NCI-H1694 (cell line): ENCODE data around the gene DISP3.

Experiments
- DNase-seq: peaks from one replicate; lab custom pipeline; 2025; lab: John Stamatoyannopoulos, UW

DISP3 gene

GRCh38 chr1:11461531-11462137 is 17.3 kb upstream of the DISP3 start:
- DNase-seq: peak; percentile 66

- DNase-seq: peak; percentile 44
Observed at GRCh38 chr1:11462224-11462923, 16.6 kb upstream of the DISP3 start.

GRCh38 chr1:11463177-11463576 is 15.8 kb upstream of the DISP3 start:
- no peak for DNase-seq

- DNase-seq: no peak
Observed at GRCh38 chr1:11465307-11465706, 13.6 kb upstream of the DISP3 start.

- no peak for DNase-seq
Observed at GRCh38 chr1:11466416-11466815, 12.5 kb upstream of the DISP3 start.

GRCh38 chr1:11468878-11469277 is 10.1 kb upstream of the DISP3 start:
- no peak for DNase-seq

- DNase-seq: no peak
Observed at GRCh38 chr1:11470912-11471311, 8.0 kb upstream of the DISP3 start.

- DNase-seq: no peak
Observed at GRCh38 chr1:11471473-11471872, 7.5 kb upstream of the DISP3 start.

- no peak for DNase-seq
Observed at GRCh38 chr1:11472284-11472683, 6.7 kb upstream of the DISP3 start.

GRCh38 chr1:11472741-11473140 is 6.2 kb upstream of the DISP3 start:
- DNase-seq: no peak

GRCh38 chr1:11473491-11474034 is 5.4 kb upstream of the DISP3 start:
- no peak for DNase-seq

GRCh38 chr1:11474826-11475225 is 4.1 kb upstream of the DISP3 start:
- no peak for DNase-seq

GRCh38 chr1:11475748-11476147 is 3.2 kb upstream of the DISP3 start:
- DNase-seq: peak; percentile 35

GRCh38 chr1:11479375-11479979 is 522 bp downstream of the DISP3 start:
- DNase-seq: no peak

GRCh38 chr1:11481019-11481418 is 2.1 kb downstream of the DISP3 start:
- DNase-seq: no peak

GRCh38 chr1:11482198-11482597 is 3.2 kb downstream of the DISP3 start:
- no peak for DNase-seq

- no peak for DNase-seq
Observed at GRCh38 chr1:11482701-11483479, 3.9 kb downstream of the DISP3 start.

GRCh38 chr1:11483581-11484320 is 4.8 kb downstream of the DISP3 start:
- DNase-seq: no peak

GRCh38 chr1:11484321-11484655 is 5.3 kb downstream of the DISP3 start:
- DNase-seq: no peak

GRCh38 chr1:11485191-11485590 is 6.2 kb downstream of the DISP3 start:
- DNase-seq: peak; percentile 76

- DNase-seq: no peak
Observed at GRCh38 chr1:11486231-11487009, 7.5 kb downstream of the DISP3 start.
